ENCODE measurements around the gene DGKD.

DGKD gene

DNA sequence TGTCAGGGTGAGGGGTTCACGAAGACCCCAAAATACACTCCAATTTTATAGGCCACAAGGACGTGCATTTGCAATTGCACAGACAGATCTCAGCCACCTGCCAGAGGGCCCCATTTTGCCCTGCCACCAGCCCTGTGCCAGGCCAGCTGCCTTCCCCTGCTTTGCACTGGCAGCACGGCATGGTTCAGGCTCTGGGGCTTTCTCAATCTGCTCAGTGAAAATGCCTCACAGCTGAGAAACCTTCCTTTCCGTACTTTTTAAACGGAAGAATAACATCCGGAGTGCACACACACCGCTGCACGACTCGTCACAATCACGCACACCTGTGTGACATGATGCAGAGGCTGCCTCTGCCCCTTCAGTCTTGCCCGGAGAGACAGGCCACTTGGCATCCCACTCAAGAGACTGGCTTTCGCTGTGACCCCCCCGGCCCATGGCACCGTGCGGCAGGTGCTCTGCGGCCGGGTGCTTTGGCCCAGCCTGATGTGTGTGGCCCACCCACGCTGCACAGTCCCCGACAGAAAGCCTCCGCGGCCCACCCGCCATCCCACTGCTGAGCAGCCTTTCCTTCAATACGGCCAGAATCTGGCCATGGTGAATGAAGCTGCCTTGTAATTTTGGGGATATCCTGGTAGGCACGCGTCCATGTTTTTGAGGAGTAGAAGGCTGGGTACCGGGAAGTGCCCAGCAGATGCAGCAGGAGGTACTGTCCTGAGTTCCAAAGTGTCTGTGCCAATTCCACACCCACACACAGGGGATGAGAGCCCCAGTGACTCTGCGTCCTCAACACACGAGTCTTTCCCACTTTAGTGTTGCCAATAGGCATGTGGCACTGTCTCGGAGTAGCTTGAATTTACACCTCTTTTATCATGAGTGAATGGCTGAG lies 123.5 kb downstream of the DGKD start:
- no peak overlapping the region for H3K27ac ChIP-seq (replicated peaks)
- TF ChIP-seq, protein P1, sequence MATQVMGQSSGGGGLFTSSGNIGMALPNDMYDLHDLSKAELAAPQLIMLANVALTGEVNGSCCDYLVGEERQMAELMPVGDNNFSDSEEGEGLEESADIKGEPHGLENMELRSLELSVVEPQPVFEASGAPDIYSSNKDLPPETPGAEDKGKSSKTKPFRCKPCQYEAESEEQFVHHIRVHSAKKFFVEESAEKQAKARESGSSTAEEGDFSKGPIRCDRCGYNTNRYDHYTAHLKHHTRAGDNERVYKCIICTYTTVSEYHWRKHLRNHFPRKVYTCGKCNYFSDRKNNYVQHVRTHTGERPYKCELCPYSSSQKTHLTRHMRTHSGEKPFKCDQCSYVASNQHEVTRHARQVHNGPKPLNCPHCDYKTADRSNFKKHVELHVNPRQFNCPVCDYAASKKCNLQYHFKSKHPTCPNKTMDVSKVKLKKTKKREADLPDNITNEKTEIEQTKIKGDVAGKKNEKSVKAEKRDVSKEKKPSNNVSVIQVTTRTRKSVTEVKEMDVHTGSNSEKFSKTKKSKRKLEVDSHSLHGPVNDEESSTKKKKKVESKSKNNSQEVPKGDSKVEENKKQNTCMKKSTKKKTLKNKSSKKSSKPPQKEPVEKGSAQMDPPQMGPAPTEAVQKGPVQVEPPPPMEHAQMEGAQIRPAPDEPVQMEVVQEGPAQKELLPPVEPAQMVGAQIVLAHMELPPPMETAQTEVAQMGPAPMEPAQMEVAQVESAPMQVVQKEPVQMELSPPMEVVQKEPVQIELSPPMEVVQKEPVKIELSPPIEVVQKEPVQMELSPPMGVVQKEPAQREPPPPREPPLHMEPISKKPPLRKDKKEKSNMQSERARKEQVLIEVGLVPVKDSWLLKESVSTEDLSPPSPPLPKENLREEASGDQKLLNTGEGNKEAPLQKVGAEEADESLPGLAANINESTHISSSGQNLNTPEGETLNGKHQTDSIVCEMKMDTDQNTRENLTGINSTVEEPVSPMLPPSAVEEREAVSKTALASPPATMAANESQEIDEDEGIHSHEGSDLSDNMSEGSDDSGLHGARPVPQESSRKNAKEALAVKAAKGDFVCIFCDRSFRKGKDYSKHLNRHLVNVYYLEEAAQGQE (IDR thresholded peaks at IDR 0.05; ENCODE audit: insufficient replicate concordance, low read depth), result no peak
- TF ChIP-seq SPI1 (IDR thresholded peaks at IDR 0.05; ENCODE audit: borderline replicate concordance, low read depth), result no peak
- TF ChIP-seq, protein P2, sequence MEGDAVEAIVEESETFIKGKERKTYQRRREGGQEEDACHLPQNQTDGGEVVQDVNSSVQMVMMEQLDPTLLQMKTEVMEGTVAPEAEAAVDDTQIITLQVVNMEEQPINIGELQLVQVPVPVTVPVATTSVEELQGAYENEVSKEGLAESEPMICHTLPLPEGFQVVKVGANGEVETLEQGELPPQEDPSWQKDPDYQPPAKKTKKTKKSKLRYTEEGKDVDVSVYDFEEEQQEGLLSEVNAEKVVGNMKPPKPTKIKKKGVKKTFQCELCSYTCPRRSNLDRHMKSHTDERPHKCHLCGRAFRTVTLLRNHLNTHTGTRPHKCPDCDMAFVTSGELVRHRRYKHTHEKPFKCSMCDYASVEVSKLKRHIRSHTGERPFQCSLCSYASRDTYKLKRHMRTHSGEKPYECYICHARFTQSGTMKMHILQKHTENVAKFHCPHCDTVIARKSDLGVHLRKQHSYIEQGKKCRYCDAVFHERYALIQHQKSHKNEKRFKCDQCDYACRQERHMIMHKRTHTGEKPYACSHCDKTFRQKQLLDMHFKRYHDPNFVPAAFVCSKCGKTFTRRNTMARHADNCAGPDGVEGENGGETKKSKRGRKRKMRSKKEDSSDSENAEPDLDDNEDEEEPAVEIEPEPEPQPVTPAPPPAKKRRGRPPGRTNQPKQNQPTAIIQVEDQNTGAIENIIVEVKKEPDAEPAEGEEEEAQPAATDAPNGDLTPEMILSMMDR (IDR thresholded peaks at IDR 0.05; ENCODE audit: insufficient read depth, low read length), result no peak
- TF ChIP-seq GABPA (IDR thresholded peaks at IDR 0.05; ENCODE audit: low read depth), result no peak
- no peak for TF ChIP-seq POLR2AphosphoS5 (IDR thresholded peaks at IDR 0.05; ENCODE audit: low read depth)
- no peak for DNase-seq (ENCODE audit: low read depth in 1 of 2, low spot score in 1 of 2)
- no peaks in the 10 kb centered on the region for H3K27me3 ChIP-seq (ENCODE audit: insufficient read depth, poor library complexity, severe bottlenecking)
- H3K4me3 ChIP-seq (replicated peaks; ENCODE audit: insufficient read depth, low read length), result no peak overlapping the region

DNA sequence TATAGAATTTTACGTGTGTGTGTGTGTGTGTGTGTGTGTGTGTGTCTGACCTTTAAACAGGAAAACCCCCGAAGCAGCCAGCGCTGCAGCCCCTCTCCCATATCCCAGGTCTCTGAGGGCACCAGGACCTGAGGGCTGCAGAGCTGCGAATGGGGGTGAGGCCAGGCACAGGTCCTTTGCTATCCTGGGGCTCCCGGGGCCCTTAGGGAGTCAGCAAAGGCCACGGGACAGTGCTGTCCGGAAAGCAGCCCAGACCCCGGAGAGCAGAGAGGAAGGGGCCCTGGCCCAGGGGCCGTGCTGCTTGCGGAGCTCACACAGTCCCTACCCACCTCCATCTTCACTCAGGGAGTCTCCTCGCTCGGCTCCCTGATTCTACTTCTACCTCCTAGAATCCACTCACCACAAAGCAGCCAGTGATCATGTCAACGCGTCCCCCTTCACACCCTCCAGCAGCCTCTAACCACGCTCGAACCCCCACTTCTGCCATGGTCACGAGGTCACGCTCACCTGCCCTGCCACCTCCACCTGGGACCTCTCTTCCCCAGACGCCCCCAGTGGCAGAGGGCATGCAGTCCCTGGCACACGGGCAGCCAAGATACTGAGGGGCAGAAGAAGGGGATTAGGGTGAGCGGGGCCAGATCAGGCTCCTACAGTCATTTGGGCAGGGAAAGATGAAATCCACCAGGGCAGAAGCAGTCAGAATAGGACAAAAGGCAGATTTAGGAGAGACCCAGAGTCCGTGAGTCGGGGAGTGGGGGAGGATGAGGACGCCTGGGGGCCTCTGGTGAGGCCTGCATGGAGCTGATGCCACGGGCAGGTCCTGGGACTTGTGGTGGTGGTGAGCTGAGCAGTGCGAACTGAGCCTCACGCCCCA lies 125.6 kb downstream of the DGKD start:
- Histone ChIP-seq H3K4me3 (replicated peaks; ENCODE audit: insufficient read depth, low read length) (no peak overlapping the region), H3K27me3 (ENCODE audit: insufficient read depth, poor library complexity, severe bottlenecking) (no peaks in the 10 kb centered on the region), H3K27ac (replicated peaks) (no peak overlapping the region)
- no peak for DNase-seq (ENCODE audit: low read depth in 1 of 2, low spot score in 1 of 2)
- TF ChIP-seq SPI1 (IDR thresholded peaks at IDR 0.05; ENCODE audit: borderline replicate concordance, low read depth) (no peak), POLR2AphosphoS5 (IDR thresholded peaks at IDR 0.05; ENCODE audit: low read depth) (no peak)

DNA sequence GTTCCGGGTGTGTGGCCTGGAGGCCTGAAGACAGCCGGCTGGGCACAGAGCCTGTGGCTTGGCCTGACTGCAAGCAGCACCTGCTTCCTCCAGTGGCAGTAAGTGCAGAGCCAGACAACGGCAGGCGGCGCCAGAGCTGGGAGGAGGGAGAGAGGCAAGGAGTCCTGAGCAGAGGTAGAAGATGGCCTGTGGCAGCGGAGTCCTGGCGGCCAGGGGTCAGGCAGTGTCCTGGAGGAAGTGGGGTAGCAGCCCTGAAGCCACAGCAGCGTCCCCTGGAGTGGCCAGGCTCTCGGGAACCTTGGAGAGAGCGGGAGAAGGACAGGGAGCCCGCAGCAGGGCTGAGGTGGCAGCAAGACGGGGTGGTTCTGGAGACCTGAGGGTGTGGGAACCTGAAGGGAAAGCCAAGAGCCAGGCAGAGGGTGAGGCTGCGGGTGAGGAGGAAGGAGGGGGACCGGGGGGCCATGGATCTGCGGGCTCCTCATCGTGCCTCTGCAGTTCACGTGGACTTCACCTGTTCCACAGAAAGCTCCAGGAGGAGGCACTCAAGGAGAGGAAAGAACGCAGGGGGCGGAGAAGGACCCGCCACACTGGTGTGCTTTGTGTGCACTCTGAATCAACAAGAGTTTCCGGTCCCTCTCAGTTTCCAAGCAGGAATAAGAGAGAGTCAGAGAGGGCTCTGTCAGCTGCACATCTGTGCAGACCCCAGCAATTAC lies 126.4 kb downstream of the DGKD start:
- peak in 1 of 2 experiments; percentile 76 for DNase-seq (ENCODE audit: low read depth in 1 of 2, low spot score in 1 of 2)

More for the DNA sequence above, 126.4 kb downstream of the DGKD start:
- Histone ChIP-seq H3K27ac (replicated peaks) (no peak overlapping the region), H3K4me3 (replicated peaks; ENCODE audit: insufficient read depth, low read length) (no peak overlapping the region), H3K27me3 (ENCODE audit: insufficient read depth, poor library complexity, severe bottlenecking) (no peaks in the 10 kb centered on the region)
- TF ChIP-seq POLR2AphosphoS5 (IDR thresholded peaks at IDR 0.05; ENCODE audit: low read depth), result no peak
- TF ChIP-seq SPI1 (IDR thresholded peaks at IDR 0.05; ENCODE audit: borderline replicate concordance, low read depth), result no peak
- TF ChIP-seq, protein P2 (IDR thresholded peaks at IDR 0.05; ENCODE audit: insufficient read depth, low read length), result no peak
- TF ChIP-seq GABPA (IDR thresholded peaks at IDR 0.05; ENCODE audit: low read depth), result no peak
- TF ChIP-seq, protein P1 (IDR thresholded peaks at IDR 0.05; ENCODE audit: insufficient replicate concordance, low read depth), result no peak
